ENCODE results near the gene CLSTN2. TPM values are rescaled to one million over a fixed set of nuclear protein-coding genes. Genes with fewer than 3 reads are reported as not detected.

CLSTN2 gene
- total and polyA plus RNA-seq, 9 donors, result 28.9 to 263 (median 134) TPM

DNA sequence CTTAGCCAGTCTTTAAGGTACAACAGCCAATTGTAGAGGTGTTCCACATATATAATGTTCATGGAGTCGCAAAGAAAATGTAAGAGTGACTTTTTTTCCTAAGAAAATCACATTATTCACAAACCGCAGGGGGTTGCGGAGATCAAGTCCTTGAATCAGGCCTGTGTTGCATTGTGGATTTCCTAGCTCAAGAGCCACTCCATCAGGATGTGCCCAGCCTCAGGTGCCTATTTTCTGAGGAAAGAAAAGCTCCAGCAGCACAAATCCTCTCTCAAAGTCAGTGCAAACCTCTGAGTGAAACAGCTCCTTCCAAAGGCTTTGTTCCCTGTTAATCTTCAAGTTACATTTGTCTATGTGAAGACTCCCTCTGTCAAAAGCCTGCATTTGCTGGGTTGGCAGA is 349.4 kb downstream of the CLSTN2 start:
- Histone ChIP-seq H3K36me3 (no peaks in the 10 kb centered on the region), H3K9me3 (no peaks in the 10 kb centered on the region), H3K27ac (no peak overlapping the region), H3K27me3 (no peaks in the 10 kb centered on the region), H3K4me3 (no peak overlapping the region), H3K4me1 (ENCODE audit: insufficient read depth) (no peaks in the 10 kb centered on the region)
- no peak for DNase-seq
- intact Hi-C loops (cut with DNase I), result no loop called here
- TF ChIP-seq, protein P1, sequence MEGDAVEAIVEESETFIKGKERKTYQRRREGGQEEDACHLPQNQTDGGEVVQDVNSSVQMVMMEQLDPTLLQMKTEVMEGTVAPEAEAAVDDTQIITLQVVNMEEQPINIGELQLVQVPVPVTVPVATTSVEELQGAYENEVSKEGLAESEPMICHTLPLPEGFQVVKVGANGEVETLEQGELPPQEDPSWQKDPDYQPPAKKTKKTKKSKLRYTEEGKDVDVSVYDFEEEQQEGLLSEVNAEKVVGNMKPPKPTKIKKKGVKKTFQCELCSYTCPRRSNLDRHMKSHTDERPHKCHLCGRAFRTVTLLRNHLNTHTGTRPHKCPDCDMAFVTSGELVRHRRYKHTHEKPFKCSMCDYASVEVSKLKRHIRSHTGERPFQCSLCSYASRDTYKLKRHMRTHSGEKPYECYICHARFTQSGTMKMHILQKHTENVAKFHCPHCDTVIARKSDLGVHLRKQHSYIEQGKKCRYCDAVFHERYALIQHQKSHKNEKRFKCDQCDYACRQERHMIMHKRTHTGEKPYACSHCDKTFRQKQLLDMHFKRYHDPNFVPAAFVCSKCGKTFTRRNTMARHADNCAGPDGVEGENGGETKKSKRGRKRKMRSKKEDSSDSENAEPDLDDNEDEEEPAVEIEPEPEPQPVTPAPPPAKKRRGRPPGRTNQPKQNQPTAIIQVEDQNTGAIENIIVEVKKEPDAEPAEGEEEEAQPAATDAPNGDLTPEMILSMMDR (IDR thresholded peaks at IDR 0.05), result no peak
- TF ChIP-seq EP300 (IDR thresholded peaks at IDR 0.05), result no peak
- TF ChIP-seq POLR2A (IDR thresholded peaks at IDR 0.05), result no peak
- whole genome bisulfite sequencing, 3 donors, result 96 to 97% (median 97%) methylated on average over 3 of the region's 3 CpGs

DNA sequence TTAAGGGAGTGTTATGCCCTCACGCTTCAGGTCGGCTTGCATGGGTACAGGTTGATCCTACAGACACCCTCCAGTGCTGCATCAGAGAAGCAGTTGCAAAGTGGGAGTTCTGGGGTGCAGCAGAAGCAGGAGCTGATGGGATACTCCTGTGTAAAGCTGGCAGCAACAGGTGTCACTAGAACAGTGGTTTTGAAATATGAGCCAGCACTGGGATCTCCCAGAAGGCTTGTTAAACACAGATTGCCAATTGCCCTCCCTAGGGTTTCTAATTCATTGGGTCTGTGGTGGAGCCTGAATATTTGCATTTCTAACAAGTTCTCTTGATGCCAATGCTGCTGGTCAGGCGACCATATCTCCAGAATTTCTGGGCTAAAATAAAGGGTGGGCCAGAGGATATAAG is 350.4 kb downstream of the CLSTN2 start:
- H3K27ac ChIP-seq, result no peak overlapping the region
- H3K4me1 ChIP-seq (ENCODE audit: insufficient read depth), result no peaks in the 10 kb centered on the region
- H3K27me3 ChIP-seq, result no peaks in the 10 kb centered on the region
- TF ChIP-seq EP300 (IDR thresholded peaks at IDR 0.05) (no peak), POLR2A (IDR thresholded peaks at IDR 0.05) (no peak)
- TF ChIP-seq, protein P1 (IDR thresholded peaks at IDR 0.05), result no peak
- no peak for DNase-seq
- H3K4me3 ChIP-seq, result no peak overlapping the region
- H3K36me3 ChIP-seq, result no peaks in the 10 kb centered on the region
- intact Hi-C loops (cut with DNase I), result no loop called here
- WGBS, 3 donors, result 52 to 63% (median 57%) methylated on average over 3 of the region's 3 CpGs
- no peaks in the 10 kb centered on the region for H3K9me3 ChIP-seq

DNA sequence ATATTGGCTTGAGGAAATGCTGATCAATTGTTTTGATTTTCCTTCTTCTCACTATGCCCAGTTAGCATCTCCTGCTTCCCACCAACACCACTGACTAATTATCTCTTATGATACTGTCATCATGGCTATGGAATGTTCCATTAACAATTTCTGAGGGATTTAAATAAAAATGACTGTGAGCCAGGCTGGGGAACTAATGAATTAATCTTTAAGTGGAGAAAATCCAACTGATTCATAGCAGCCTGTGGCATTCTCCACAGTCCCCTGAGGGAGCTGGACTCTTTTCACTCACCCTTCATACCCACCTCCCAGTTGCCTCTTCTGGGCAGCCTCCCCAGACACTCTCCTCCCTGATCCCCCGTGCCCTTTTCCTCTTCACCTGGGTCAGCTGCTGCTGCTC is 353.6 kb downstream of the CLSTN2 start:
- intact Hi-C loops (cut with DNase I), result no loop called here
- H3K36me3 ChIP-seq, result no peaks in the 10 kb centered on the region
- H3K27ac ChIP-seq, result no peak overlapping the region
- no peaks in the 10 kb centered on the region for H3K4me1 ChIP-seq (ENCODE audit: insufficient read depth)
- no peaks in the 10 kb centered on the region for H3K9me3 ChIP-seq
- 82 to 88% (median 83%) methylated on average over 1 of the region's 1 CpG for WGBS, 3 donors
- DNase-seq, result no peak
- no peak overlapping the region for H3K4me3 ChIP-seq
- TF ChIP-seq EP300 (IDR thresholded peaks at IDR 0.05), result no peak
- TF ChIP-seq POLR2A (IDR thresholded peaks at IDR 0.05), result no peak
- TF ChIP-seq, protein P1 (IDR thresholded peaks at IDR 0.05), result no peak
- H3K27me3 ChIP-seq, result no peaks in the 10 kb centered on the region

DNA sequence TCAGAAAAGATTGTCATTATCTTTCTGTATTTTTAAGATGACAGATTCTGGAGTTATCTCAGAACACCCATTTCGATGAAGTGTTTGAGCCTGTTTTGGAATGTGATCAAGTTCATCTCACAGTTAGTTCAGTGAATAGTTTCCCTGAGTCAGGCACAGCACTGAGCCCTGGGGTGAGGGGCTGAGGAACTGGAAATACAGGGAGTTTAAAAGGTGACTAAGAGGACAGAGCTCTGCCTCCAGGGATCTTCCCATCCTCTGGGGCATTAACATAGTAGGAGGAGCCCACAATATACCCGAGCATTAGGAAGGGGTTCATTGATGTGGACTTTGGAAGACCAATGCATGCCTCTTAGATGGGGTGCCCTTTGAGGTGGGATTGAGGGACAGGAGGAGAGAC is 355.1 kb downstream of the CLSTN2 start:
- TF ChIP-seq POLR2A (IDR thresholded peaks at IDR 0.05) (no peak), EP300 (IDR thresholded peaks at IDR 0.05) (no peak)
- TF ChIP-seq, protein P1 (IDR thresholded peaks at IDR 0.05), result no peak
- intact Hi-C loops (cut with DNase I), result loop anchor here in 1 of 4 donors (10.0 kb wide), 1 partner anchor 445 kb away; no protein-coding TSS in a partner anchor
- no peak for DNase-seq
- H3K4me1 ChIP-seq (ENCODE audit: insufficient read depth), result no peaks in the 10 kb centered on the region
- no peaks in the 10 kb centered on the region for H3K9me3 ChIP-seq
- H3K27ac ChIP-seq, result no peak overlapping the region
- no peaks in the 10 kb centered on the region for H3K36me3 ChIP-seq
- H3K4me3 ChIP-seq, result no peak overlapping the region
- 68 to 71% (median 71%) methylated on average over 2 of the region's 2 CpGs for WGBS, 3 donors
- H3K27me3 ChIP-seq, result no peaks in the 10 kb centered on the region
